H4 (cell line): Measurements from ENCODE around the gene FARP2. TPM values are rescaled to one million over a fixed set of nuclear protein-coding genes. Genes with fewer than 3 reads are reported as not detected.
"Not testable (repeated sequence)": the region's sequence is repeated elsewhere in the genome, so short reads cannot be mapped to it uniquely, and the experiment has no call there.

ENCODE experiments used
- DNase-seq: peaks from one replicate; pipeline ENCODE4 v3.0.0-alpha.2; 2015; ENCODE audit warnings: low spot score
- total RNA-seq: library from RNA; depleted of rRNA; stranded (reverse); fragments of >200 nt; shearing (Covaris generic); gene quantifications from 2 replicates; pipeline ENCODE4 v1.2.3, GENCODE V29; 2014

The FARP2 gene
- total RNA-seq, 1 experiment from 2014 or later: 29.4 TPM

DNA sequence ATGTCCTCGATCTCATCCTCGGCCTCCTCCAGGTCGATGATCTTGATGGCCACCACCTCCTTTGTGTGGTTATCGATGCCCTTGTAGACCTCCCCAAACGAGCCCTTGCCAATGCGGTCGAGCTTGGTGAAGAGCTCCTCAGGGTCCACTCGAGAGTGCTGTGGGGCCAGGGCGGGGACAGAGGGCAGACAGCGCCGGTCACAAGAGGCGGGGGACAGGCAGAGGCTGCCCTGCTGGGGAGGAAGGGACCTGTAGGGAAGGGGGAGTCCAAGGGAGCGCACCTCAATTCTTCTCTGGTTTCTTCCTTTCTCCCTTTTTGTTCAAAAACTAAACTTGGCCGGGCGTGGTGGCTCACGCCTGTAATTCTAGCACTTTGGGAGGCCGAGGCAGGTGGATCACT, 145.5 kb downstream of the FARP2 start:
- DNase-seq: no peak

DNA sequence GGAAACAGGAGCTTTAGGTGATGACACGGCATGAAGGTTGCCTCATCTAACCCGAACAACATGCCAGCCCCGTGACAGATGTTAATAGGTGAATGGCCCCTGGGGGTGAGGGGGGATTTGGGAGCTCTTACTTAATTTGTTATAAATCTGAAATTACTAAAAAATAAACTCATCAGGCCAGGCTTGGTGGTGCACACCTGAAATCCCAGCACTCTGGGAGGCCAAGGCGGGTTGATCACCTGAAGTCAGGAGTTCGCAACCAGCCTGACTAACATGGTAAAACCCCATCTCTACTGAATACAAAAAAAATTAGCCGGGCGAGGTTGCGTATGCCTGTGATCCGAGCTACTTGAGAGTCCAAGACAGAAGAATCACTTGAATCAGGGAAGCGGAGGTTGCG, 146.2 kb downstream of the FARP2 start:
- DNase-seq: no peak

GRCh38 chr2:241503776-241504392, 147.8 kb downstream of the FARP2 start:
- no peak for DNase-seq

DNA sequence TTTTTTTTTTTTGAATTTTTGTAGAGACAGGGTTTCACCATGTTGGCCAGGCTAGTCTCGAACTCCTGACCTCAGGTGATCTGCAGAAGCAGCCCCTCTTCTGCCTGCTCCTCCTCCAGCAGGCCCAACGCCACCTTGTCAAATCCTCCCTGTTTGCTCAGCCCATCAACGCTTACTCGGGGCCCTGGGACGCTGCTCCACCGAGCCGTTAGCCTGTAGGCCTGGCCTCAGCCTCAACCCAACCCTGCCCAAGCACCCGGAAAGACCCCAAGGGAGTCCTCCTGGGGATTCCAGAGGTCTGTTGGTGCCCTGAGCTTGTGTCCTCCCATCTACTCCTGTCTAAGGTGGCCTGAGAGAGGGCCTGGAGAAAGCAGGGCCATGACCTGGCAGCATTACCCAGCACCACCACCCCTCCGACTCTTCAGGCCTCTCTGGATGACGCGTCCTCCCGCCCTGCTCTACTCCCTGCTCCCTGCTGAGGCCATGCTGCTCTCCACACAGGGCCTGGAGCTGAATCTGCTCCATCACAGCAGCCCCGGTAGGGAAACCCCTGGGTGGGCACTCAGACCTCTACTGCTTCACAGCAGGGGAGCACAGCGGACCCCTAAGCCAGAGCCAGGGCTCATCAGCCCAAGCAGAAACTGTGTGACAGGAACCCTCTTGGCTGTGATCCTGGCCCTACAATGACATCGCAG, 149.1 kb downstream of the FARP2 start:
- DNase-seq: no peak

- DNase-seq: no peak
Observed at GRCh38 chr2:241505781-241506201, 149.7 kb downstream of the FARP2 start.

DNA sequence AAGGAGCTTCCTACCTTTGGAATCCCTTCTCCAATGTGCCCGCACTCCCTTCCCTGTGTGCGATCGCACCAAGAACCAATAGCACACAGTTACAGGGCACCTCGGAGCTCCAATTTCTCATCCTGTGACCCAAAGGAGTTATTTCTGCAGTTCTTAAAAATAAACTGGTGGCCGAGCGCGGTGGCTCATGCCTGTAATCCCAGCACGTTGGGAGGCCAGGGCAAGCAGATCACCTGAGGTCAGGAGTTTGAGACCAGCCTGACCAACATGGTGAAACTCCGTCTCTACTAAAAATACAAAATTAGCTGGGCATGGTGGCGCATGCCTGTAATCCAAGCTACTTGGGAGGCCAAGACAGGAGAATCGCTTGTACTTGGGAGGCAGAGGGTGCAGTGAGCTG, 150.2 kb downstream of the FARP2 start:
- not testable (repeated sequence) for DNase-seq

DNA sequence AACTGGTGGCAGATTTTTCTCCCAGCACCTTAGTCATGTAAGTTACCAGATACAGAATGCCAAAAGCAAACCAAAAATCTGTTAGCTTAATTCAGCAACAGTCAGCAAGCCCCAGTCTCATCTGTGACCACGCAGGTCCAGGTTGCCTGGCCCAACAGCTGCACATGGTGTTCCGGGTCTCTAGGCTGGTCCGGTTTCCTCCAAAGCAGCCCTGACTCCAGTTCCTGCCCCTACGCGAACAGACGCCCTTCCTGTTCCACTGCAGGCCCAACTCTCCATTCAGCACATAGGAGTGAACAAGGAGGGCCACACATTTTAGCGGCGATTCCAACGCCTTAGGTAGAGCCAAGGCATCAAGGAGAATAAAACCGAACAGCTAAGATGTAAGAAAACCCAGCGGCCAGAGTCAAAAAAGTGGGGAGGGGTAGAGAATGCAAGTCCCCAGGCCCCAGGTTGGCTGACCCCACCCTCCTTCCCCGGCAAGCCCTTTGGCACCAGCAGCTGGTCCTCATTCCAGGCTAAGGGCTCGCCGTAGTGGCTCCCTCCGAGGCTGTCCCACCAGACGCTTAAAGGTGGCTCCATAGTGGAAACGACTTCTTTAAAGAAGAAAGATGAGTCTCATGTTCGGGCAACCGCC, 150.8 kb downstream of the FARP2 start:
- DNase-seq: no peak

- DNase-seq: no peak
Observed at GRCh38 chr2:241507430-241508239, 151.6 kb downstream of the FARP2 start.

DNA sequence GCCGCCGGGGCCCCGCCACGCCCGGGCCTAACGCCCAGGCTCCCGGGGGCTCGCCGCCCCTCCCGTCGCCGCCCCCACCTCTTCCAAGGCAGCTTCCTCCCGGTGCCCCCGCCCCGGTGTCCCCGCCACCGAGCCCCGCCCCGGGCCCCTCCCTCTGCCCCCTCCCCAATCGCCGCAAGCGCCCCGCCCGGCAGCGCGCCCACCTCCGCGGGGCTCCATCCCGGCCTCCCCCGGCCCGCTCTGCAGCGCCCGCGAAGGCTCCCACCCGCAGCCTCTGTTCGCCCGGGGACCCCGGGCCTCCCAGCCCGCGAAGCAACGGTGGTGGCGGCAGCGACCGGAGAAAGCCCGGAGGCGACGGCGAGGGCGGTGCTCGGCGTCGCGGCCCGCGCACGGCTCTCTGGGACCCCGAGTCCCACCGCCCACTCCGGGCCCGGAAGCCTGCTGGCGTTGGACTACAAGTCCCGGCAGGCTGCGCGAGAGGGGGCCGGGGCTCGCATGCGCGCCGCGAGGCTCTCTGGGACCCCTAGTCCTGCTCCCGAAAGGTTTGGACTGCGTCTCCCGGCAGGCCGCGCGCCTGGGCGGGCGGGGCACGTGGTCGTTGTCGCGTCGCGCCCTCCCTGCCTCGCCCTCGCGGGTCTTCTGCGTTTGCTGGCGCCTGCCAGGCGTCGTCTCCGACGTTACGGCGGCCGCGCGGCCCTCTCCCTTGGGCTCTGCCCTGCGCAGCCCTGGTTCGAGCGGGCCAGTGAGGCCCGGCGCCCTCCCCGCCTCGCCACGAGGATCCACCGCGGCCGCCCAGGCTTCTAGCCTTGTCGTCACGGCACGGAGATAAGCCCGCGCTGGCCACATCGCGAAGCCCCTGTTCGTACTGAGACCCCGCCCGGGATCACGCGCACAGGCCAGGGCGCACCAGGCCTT, 152.4 kb downstream of the FARP2 start, which contains the start of gene STK25:
STK25 (minus strand) TSS at position 345 of the 915 bp plus-strand sequence. CDS start 549 bp downstream, outside the sequence.
- DNase-seq: peak; percentile 96

- DNase-seq: no peak
Observed at GRCh38 chr2:241509155-241509784, 153.2 kb downstream of the FARP2 start.

GRCh38 chr2:241511091-241511741, 155.1 kb downstream of the FARP2 start:
- no peak for DNase-seq

- no peak for DNase-seq
Observed at GRCh38 chr2:241514553-241514952, 158.5 kb downstream of the FARP2 start.

- no peak for DNase-seq
Observed at GRCh38 chr2:241514986-241515737, 159.1 kb downstream of the FARP2 start.

DNA sequence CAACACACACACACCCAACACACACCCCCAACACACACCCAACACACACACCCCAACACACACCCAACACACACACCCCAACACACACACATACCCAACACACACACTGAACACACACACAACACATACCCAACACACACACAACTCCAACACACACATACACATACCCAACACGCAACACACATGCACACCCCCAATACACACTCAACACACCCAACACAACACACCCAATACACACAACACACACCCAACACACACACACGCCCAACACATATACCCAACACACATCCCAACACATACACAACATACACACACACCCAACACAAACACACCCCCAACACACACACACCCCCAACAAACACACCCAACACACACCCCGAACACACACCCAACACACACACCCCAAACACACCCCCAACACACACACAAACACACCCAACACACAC, 160.5 kb downstream of the FARP2 start:
- no peak for DNase-seq

GRCh38 chr2:241517297-241517696, 161.2 kb downstream of the FARP2 start:
- no peak for DNase-seq

DNA sequence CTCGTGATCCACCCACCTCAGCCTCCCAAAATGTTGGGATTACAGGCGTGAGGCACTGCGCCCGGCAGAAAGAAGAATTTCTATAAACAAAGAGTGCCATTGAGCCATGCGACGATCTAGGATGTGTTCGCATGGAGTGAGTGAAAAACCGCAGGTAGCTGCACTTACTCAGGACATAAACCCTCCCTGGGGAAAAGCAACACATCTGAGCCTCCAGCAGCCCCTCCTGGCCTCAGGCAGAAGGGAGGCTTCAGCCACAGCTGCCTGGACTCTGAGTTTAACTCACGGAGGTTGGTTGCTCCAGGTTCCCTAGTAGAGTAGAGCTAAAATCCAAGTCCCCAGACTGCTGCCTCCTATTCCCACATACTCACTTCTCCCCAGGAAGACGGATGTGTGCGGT, 163.6 kb downstream of the FARP2 start:
- DNase-seq: no peak

GRCh38 chr2:241522477-241522876, 166.4 kb downstream of the FARP2 start:
- no peak for DNase-seq

GRCh38 chr2:241525818-241526780, 170.0 kb downstream of the FARP2 start:
- DNase-seq: not testable (repeated sequence)
